Activated CD4-positive, CD25-positive, alpha-beta regulatory T cell treated with anti-CD3 and anti-CD28 coated beads, Interleukin-2, amount 50 U/mL, for 24 hours (primary cell): ENCODE measurements around the gene TBL3.
"Not testable (repeated sequence)": the region's sequence is repeated elsewhere in the genome, so short reads cannot be mapped to it uniquely, and the experiment has no call there.

Source experiments
- ATAC-seq, 2 donors: fragments of 150-1000 bp; cut with Tn5 transposase; one replicate each; pipeline ENCODE4 v1.10.0; 2021; ENCODE audit warnings: mild to moderate bottlenecking in 1 of 2, moderate library complexity in 1 of 2

TBL3 gene

GRCh38 chr16:1971796-1972489 lies at the start of gene TBL3:
TSS of gene TBL3 (plus strand) at chr16:1972053. CDS start at chr16:1972165, 112 bp downstream.
- peak; percentile 96 to 97 for ATAC-seq

DNA sequence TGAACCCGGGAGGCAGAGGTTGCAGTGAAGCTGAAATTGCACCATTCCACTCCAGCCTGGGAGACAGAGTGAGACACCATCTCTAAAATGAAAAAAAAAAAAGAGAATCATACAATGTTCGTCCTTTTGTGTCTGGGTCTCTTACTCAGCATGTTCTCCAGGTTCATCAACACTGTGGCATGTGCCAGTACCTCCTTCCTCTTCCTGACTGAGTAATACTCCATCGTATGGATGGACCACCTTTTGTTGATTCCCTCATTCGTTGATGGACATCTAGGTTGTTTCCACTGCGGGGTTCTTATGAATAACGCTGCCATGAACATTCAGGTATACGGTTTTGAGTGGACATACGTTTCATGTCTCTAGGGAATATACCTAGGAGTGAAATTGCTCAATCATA lies 49.5 kb upstream of the TBL3 start:
- ATAC-seq, result no peak

DNA sequence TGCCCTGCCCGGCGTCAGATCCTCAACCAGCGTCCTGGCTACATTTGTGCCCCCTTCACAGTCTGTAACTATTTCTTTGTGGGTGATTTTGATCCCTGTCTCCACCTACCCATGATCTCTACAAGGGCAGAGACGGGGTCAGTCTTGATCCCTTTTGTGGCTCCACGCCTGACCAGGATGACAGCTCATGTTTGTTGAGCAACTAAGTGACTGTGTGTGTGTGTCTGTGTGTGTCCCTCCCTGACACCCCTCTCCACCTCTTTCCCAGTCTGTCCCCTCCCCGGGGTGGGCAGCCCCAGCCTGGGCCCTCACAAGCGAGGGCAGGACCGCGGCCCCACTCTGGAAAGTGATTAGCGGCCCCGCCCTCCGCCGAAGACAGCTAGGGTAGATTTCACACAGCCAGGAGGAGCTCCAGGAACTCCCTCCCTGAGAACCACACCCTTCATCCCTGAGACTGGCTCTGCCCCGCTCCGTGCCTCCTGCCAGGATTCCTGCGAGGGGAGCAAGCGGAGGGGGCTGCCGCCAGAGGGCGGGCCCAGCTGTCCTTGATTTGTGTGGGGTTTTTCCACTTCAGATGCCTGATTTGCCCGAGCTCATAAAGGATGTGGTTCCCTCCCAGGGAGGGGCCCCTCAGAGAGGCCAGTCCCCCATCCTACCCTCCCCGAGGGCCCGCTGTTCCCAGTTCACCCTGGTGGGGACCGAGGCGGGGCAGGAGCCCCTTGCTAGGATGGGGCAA lies 48.4 kb upstream of the TBL3 start:
- peak in 1 of 2 donors; percentile 25 for ATAC-seq

GRCh38 chr16:1924095-1924494 lies 47.8 kb upstream of the TBL3 start:
- no peak for ATAC-seq

GRCh38 chr16:1926271-1926670 lies 45.6 kb upstream of the TBL3 start:
- no peak for ATAC-seq

GRCh38 chr16:1929105-1929504 lies 42.7 kb upstream of the TBL3 start:
- peak in 1 of 2 donors; percentile 8 for ATAC-seq

GRCh38 chr16:1929578-1930337 lies 42.1 kb upstream of the TBL3 start:
- ATAC-seq, result peak; percentile 91 to 93

GRCh38 chr16:1930338-1930720 lies 41.5 kb upstream of the TBL3 start:
- ATAC-seq, result no peak

GRCh38 chr16:1932050-1933028 lies 39.5 kb upstream of the TBL3 start:
- no peak for ATAC-seq

DNA sequence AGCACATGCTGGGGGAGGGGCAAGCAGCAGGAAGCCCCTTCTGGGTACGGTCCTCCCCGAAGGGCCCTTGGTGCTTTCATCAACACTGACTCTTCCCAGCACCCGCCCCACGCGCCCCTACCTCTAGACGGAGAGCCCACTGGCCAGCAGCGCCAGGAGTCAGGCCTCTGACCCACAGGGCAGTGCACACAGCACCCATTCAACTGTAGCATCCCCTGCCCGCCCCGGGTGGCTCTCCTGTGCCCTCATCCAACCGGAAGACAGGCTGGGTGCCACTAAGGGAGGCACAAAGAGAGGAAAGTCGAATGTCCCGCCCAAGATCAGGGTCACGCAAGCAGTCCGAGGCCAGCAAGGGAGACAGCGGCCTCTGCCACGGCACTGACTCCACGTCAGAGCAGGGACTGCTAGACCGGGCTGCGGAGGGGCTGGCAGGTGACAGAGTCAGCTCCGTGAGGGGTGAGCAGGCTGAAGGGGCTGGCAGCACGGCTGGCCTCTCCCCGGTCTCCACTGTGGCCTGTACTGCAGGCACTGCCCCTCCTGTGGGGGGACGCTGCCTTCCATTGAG lies 38.7 kb upstream of the TBL3 start:
- no peak for ATAC-seq

DNA sequence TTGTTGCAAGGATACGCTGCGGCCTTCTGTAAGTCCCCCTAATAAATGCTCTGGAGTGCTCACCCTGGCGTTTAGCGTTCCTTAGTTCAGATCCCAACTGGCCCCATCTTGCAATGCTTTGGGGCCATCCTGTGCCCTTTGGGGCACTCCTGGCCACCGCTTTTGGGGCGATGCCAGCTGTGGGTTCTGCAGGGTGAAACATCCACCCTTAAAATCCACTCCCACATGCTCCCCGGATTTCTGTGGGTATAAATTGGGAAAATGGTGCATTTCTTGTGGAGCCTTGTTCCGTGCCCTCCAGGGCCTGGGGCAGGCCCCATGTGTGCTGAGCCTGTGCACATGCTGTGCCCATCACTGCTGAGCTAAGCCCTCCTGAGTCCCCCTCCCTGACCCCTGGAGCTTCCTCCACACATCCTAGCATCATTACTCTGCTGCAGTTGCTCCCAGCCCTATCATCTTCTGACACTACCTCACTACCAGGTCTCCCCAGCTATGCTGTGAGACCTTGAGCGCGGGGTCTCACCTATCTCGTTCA lies 34.8 kb upstream of the TBL3 start:
- ATAC-seq, result no peak

DNA sequence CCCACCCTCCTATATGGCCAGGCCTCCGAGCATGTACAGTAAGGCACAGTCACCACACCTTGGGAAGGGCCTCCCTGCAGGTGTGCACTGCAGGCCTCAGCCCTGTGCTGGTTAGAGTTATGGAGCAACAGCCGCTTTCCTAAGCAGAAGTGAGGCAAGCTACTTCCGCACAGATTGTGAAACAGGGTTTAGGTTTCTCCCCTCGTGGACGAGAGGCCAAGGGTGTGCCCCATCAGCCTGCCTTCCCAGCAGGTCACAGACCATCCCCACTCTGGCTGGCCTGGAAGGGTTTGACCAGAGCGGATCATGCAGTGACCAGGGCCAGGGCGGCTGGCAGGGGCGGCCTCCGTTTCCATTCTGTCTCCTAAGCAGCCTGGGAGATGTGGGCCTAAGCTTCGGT lies 33.5 kb upstream of the TBL3 start:
- no peak for ATAC-seq

GRCh38 chr16:1938910-1939309 lies 32.9 kb upstream of the TBL3 start:
- ATAC-seq, result no peak

- ATAC-seq, result not testable (repeated sequence)
These were observed 32.0 kb upstream of the TBL3 start for GRCh38 chr16:1939833-1940232.

DNA sequence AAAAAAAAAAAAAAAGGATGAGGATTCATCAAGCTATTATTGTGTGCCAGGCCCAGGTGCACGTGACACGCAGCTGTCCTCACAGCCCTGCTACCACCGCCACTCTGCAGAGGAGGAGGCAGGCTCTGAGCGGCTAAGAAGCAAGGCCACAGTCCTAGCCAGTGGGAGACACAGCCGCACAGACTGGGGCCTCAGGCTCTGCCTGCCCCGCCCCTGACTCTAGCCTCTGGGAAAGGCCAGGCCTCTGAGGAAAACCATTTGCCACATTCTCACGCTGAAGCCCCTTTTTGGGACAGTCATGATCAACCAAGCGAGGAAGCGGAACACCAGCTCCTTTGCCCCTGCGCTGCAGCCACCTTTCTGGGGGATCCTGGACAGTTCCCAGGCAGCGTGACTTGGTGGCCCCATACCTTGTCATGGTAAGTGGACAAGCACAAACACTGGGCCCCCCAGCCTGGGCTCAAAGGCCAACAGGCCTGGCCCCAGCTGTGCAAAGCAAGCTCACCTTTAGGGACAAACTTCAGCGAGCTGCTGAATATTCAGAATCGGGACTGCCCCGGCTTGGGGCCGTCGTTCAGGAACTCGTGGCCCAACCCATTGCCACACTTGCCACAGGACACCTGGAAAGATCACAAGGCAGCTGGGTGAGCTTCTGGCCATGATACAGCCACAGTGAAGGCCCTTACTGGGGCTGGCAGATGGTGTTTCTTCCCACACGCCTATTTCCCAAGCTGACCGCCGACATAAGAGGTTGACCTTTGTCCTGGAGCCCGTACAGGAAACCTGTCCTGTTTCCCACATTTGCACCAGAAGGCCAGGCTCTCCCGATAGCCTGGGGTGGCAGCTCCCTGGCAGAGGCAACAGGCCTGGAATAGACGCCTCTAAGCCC lies 31.3 kb upstream of the TBL3 start:
- ATAC-seq, result no peak

- no peak for ATAC-seq
These were observed 30.4 kb upstream of the TBL3 start for GRCh38 chr16:1941162-1942046.

DNA sequence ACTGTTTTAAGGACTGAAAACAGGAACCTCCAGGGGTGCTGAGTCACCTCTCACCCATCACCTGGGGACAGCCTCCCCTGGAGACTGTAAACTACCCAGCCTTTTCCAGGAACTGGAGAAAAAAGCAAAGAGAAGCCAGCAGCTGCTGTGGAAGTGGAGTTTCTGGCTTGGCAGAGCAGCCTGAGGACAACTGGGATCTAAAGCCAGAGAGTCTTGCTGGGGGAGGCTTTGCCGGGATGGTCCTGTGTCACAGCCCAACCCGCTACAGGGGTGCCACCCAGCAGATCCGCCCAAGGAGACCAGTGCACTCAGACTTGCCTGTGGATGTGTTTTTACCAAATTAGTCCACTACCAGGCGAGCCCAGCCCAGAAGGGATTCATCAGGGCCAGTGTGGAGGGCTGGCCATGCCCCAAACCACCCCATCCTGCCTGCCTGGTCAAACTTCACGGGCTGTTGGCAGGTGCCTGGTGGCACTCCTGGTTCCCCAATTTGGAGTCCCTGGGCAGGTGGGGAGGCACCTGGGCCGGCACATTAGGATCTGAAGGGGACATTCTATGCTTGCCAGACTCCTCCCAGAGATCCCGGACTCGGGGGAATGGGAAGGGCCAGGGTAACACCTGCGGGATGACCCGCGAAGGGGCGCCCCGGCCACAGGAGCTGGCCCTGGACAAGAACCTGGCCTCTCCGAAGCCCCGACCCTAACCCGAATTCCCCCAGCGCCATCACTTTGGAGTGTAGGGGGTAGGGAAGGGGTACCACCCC lies 29.6 kb upstream of the TBL3 start:
- ATAC-seq, result no peak

DNA sequence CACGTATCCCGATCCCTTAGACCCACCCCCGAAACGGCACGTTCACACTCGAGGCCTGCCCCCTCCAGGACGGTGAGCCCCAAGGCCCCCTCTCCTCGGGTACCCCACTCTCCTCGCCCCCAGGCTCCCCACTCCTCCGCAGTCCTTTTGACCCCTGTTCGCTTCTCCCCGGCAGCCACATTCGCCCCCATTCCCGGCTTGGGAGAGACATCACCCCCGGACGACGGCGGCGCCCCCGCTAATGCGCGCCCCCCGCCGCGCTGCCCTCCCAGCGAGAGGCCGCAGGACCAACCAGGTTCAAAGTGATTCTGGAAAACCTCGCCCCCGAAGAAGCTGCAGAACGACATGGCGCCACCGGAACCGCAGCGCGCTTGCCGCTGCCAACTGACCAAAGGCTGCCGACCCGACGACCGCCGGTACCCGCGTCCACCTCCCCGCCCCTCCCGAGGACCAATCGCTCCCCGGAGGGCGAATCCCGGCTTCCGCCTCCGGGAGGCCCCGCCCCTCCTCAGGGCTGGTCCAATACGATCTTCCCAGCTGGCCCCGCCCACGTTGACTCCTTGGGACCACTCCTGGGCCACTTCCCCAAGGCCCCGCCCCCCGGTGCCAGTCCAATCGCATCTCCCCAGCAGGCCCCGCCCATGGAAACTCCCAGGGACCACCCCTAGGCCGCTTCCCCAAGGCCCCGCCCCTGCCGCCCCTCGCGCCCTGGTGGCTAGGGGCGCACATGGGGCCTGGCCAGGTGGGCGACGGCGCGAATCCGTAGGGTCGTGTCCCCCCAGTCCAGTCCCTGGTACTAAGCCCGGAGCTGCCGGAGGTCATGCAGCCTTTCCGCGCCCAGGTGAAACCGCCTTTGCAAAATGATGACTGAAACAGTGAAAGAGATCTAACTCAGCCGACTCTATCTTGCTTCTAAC lies 28.8 kb upstream of the TBL3 start, which contains the start of gene MSRB1:
Gene MSRB1 (minus strand): TSS at position 390 of the 917 bp plus-strand sequence. CDS start 43 bp downstream, at position 347.
- peak; percentile 93 to 97 for ATAC-seq
